Measurements from ENCODE around the gene SREK1IP1. TPM values are rescaled to one million over a fixed set of nuclear protein-coding genes. Genes with fewer than 3 reads are reported as not detected.

The SREK1IP1 gene
- total RNA-seq, 1 experiment from 2014 or later = 5.1 TPM

Other genes with a start within 250 kb of the SREK1IP1 start
- not detected in 2 replicates for gene SHISAL2B, start 78.2 kb downstream of the SREK1IP1 start, total RNA-seq (2014; rRNA removed; shearing (Covaris generic); ENCODE audit: low replicate concordance)
- 12.3 and 60.7 TPM in 2 replicates for gene CWC27, start 239 bp upstream of the SREK1IP1 start, total RNA-seq (2014; rRNA removed; shearing (Covaris generic); ENCODE audit: low replicate concordance)